WTC11 (cell line): Measurements from ENCODE around the gene CTNNA3. TPM values are rescaled to one million over a fixed set of nuclear protein-coding genes. Genes with fewer than 3 reads are reported as not detected.

Source experiments
- ATAC-seq: fragments of 200-7000 bp; cut with Tn5 transposase; 2 replicates; pipeline ENCODE4 v1.10.0; 2021; ENCODE audit warnings: mild to moderate bottlenecking, moderate library complexity
- CTCF ChIA-PET: fragments of 300-600 bp; sonication (Branson Sonifier 250); formaldehyde crosslinking; loops from one replicate; lab custom pipeline; 2021; ENCODE audit warnings: antibody characterized with exemption; lab: Charles Lee
- POLR2A ChIA-PET: fragments of 350-600 bp; sonication (Branson Sonifier 250); formaldehyde crosslinking; loops from one replicate; lab custom pipeline; 2021; ENCODE audit warnings: antibody characterized with exemption; lab: Charles Lee
- DNase-seq: peaks from one replicate; pipeline ENCODE4 v3.0.0; 2021; ENCODE audit warnings: low spot score
- H3K27ac Mint-ChIP-seq: 2 replicates; pipeline ENCODE4 v1.8.0; 2021; ENCODE audit warnings: mixed read lengths
- H3K27me3 Mint-ChIP-seq: 2 replicates; pipeline ENCODE4 v1.8.0; 2021; ENCODE audit warnings: low read depth, mild to moderate bottlenecking, moderate library complexity, mixed read lengths
- H3K36me3 Mint-ChIP-seq: 2 replicates; pipeline ENCODE4 v1.8.0; 2021; ENCODE audit warnings: mixed read lengths
- H3K4me1 Mint-ChIP-seq: 2 replicates; pipeline ENCODE4 v1.8.0; 2022; ENCODE audit warnings: mixed read lengths
- H3K4me3 Mint-ChIP-seq: 2 replicates; pipeline ENCODE4 v1.8.0; 2021; ENCODE audit warnings: mild to moderate bottlenecking, moderate library complexity, mixed read lengths
- H3K9me3 Mint-ChIP-seq: 2 replicates; pipeline ENCODE4 v1.8.0; 2021; ENCODE audit warnings: mixed read lengths
- ATF2 ChIP-seq: sonication (generic); formaldehyde crosslinking; IDR thresholded peaks from 2 replicates; pipeline ENCODE4 v1.8.1; 2022; ENCODE audit warnings: low read depth, missing genetic modification reagents, borderline replicate concordance
- CBFB ChIP-seq: sonication (generic); formaldehyde crosslinking; IDR thresholded peaks from 2 replicates; pipeline ENCODE4 v1.8.1; 2022; ENCODE audit warnings: mild to moderate bottlenecking, low read depth, missing genetic modification reagents
- ETV6 ChIP-seq: sonication (generic); formaldehyde crosslinking; IDR thresholded peaks from 2 replicates; pipeline ENCODE4 v1.8.1; 2022; ENCODE audit warnings: mild to moderate bottlenecking, missing genetic modification reagents
- FOXP1 ChIP-seq: sonication (generic); formaldehyde crosslinking; IDR thresholded peaks from 2 replicates; pipeline ENCODE4 v1.8.0; 2022; ENCODE audit warnings: missing genetic modification reagents, mild to moderate bottlenecking, moderate library complexity, borderline replicate concordance
- HMGA2 ChIP-seq: fragments of 250-450 bp; sonication (Bioruptor Pico); IDR thresholded peaks from 2 replicates; pipeline ENCODE4 v1.4.0; 2021; ENCODE audit warnings: mild to moderate bottlenecking, moderate library complexity
- IRF2 ChIP-seq: sonication (generic); formaldehyde crosslinking; IDR thresholded peaks from 2 replicates; pipeline ENCODE4 v1.8.0; 2022; ENCODE audit warnings: low read depth, missing genetic modification reagents, borderline replicate concordance
- JAZF1 ChIP-seq: fragments of 250-450 bp; sonication (Bioruptor Pico); IDR thresholded peaks from 2 replicates; pipeline ENCODE4 v1.9.0; 2021; ENCODE audit warnings: moderate library complexity, mild to moderate bottlenecking, inconsistent platforms
- JUN ChIP-seq: sonication (generic); formaldehyde crosslinking; IDR thresholded peaks from 2 replicates; pipeline ENCODE4 v1.8.0; 2023; ENCODE audit warnings: mild to moderate bottlenecking, missing genetic modification reagents
- KAT7 ChIP-seq: sonication (generic); formaldehyde crosslinking; IDR thresholded peaks from 2 replicates; pipeline ENCODE4 v1.8.1; 2023; ENCODE audit warnings: missing genetic modification reagents, mild to moderate bottlenecking, borderline replicate concordance
- MXD4 ChIP-seq: fragments of 250-450 bp; sonication (Bioruptor Pico); IDR thresholded peaks from 2 replicates; pipeline ENCODE4 v1.8.0; 2021; ENCODE audit warnings: mild to moderate bottlenecking, moderate library complexity, borderline replicate concordance
- NFE2L1 ChIP-seq: sonication (generic); formaldehyde crosslinking; IDR thresholded peaks from 2 replicates; pipeline ENCODE4 v1.8.1; 2023; ENCODE audit warnings: missing genetic modification reagents
- RELA ChIP-seq: sonication (generic); formaldehyde crosslinking; IDR thresholded peaks from 2 replicates; pipeline ENCODE4 v1.8.1; 2022; ENCODE audit warnings: missing genetic modification reagents, mild to moderate bottlenecking, borderline replicate concordance
- SMAD3 ChIP-seq: sonication (generic); formaldehyde crosslinking; IDR thresholded peaks from 2 replicates; pipeline ENCODE4 v1.8.0; 2022; ENCODE audit warnings: missing genetic modification reagents, mild to moderate bottlenecking, borderline replicate concordance
- STAT6 ChIP-seq: sonication (generic); formaldehyde crosslinking; conservative IDR thresholded peaks from 2 replicates; pipeline ENCODE4 v1.8.1; 2023; ENCODE audit warnings: mild to moderate bottlenecking, low read depth, missing genetic modification reagents, moderate library complexity
- TCF7 ChIP-seq: sonication (generic); formaldehyde crosslinking; IDR thresholded peaks from 2 replicates; pipeline ENCODE4 v1.8.0; 2022; ENCODE audit warnings: mild to moderate bottlenecking, low read depth, missing genetic modification reagents, moderate library complexity
- ZNF232 ChIP-seq: sonication (generic); formaldehyde crosslinking; IDR thresholded peaks from 2 replicates; pipeline ENCODE4 v1.8.0; 2022; ENCODE audit warnings: mild to moderate bottlenecking, missing genetic modification reagents
- ZNF317 ChIP-seq: sonication (generic); formaldehyde crosslinking; IDR thresholded peaks from 2 replicates; pipeline ENCODE4 v1.8.1; 2023; ENCODE audit warnings: low read depth, mild to moderate bottlenecking, moderate library complexity, missing genetic modification reagents, borderline replicate concordance
- ZNF416 ChIP-seq: fragments of 250-450 bp; sonication (Bioruptor Pico); IDR thresholded peaks from 2 replicates; pipeline ENCODE4 v1.9.0; 2021; ENCODE audit warnings: mild to moderate bottlenecking, inconsistent platforms
- total RNA-seq: library from RNA; stranded (reverse); gene quantifications from 3 replicates; pipeline ENCODE4 v1.2.3, GENCODE V29; 2021
- TF ChIP-seq, protein P1 (sequence below): sonication (generic); formaldehyde crosslinking; IDR thresholded peaks from 2 replicates; pipeline ENCODE4 v1.8.0; 2022; ENCODE audit warnings: missing genetic modification reagents
- TF ChIP-seq, protein P2 (sequence below): fragments of 250-450 bp; sonication (Bioruptor Pico); conservative IDR thresholded peaks from 2 replicates; pipeline ENCODE4 v1.9.0; 2021; ENCODE audit warnings: mild to moderate bottlenecking
- TF ChIP-seq, protein P3 (sequence below): fragments of 250-450 bp; sonication (Bioruptor Pico); IDR thresholded peaks from 2 replicates; pipeline ENCODE4 v1.9.0; 2021; ENCODE audit warnings: moderate library complexity, mild to moderate bottlenecking, inconsistent platforms, borderline replicate concordance
- TF ChIP-seq, protein P4 (sequence below): fragments of 250-450 bp; sonication (Bioruptor Pico); IDR thresholded peaks from 2 replicates; pipeline ENCODE4 v1.9.0; 2021; ENCODE audit warnings: mild to moderate bottlenecking, borderline replicate concordance

Gene CTNNA3
- total RNA-seq, 1 experiment from 2014 or later = 6.1 TPM

DNA sequence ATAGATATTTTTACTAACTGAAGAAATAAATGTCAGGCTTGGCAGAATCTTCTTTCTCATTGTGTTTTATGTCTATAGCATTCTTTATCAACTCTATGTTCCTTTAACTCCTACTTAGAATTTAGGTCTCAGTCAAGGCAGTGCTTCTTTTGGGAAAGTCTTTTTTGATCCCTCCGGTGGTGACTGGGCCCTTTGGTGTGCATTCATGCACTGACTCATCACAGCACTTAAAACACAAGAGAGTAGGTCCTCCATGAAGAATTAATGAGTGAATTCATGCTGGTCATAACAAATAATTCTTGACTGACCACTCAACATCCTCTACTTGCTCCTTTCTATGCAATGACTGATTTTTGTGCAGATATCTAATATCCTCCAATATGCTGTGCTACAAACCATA is 1229.0 kb downstream of the CTNNA3 start (continued):
- TF ChIP-seq JUN (CRISPR knock-in tag) (no peak), FOXP1 (CRISPR knock-in tag) (no peak), ETV6 (CRISPR knock-in tag) (no peak), CBFB (CRISPR knock-in tag) (no peak), ATF2 (CRISPR knock-in tag) (no peak), IRF2 (CRISPR knock-in tag) (no peak), KAT7 (CRISPR knock-in tag) (no peak), TCF7 (CRISPR knock-in tag) (no peak)
- TF ChIP-seq, protein P1, sequence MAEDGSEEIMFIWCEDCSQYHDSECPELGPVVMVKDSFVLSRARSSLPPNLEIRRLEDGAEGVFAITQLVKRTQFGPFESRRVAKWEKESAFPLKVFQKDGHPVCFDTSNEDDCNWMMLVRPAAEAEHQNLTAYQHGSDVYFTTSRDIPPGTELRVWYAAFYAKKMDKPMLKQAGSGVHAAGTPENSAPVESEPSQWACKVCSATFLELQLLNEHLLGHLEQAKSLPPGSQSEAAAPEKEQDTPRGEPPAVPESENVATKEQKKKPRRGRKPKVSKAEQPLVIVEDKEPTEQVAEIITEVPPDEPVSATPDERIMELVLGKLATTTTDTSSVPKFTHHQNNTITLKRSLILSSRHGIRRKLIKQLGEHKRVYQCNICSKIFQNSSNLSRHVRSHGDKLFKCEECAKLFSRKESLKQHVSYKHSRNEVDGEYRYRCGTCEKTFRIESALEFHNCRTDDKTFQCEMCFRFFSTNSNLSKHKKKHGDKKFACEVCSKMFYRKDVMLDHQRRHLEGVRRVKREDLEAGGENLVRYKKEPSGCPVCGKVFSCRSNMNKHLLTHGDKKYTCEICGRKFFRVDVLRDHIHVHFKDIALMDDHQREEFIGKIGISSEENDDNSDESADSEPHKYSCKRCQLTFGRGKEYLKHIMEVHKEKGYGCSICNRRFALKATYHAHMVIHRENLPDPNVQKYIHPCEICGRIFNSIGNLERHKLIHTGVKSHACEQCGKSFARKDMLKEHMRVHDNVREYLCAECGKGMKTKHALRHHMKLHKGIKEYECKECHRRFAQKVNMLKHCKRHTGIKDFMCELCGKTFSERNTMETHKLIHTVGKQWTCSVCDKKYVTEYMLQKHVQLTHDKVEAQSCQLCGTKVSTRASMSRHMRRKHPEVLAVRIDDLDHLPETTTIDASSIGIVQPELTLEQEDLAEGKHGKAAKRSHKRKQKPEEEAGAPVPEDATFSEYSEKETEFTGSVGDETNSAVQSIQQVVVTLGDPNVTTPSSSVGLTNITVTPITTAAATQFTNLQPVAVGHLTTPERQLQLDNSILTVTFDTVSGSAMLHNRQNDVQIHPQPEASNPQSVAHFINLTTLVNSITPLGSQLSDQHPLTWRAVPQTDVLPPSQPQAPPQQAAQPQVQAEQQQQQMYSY (CRISPR knock-in tag) = no peak

- ATAC-seq (no peak), DNase-seq (no peak)
- peaks cover 3% of the 10 kb centered on the region; the same call in 1 of the 2 replicates for H3K36me3 Mint-ChIP-seq
- peaks cover 9% of the 10 kb centered on the region for H3K9me3 Mint-ChIP-seq
- no peak overlapping the region for H3K4me3 Mint-ChIP-seq
- CTCF ChIA-PET = no interaction called here
- H3K27ac Mint-ChIP-seq = no peak overlapping the region
- H3K27me3 Mint-ChIP-seq = no peaks in the 10 kb centered on the region; the same call in 1 of the 2 replicates
- POLR2A ChIA-PET = no interaction called here
- H3K4me1 Mint-ChIP-seq = no peaks in the 10 kb centered on the region
- no peak for TF ChIP-seq ZNF317 (CRISPR knock-in tag)
- TF ChIP-seq MXD4 (CRISPR knock-in tag) = no peak
- TF ChIP-seq, protein P2, sequence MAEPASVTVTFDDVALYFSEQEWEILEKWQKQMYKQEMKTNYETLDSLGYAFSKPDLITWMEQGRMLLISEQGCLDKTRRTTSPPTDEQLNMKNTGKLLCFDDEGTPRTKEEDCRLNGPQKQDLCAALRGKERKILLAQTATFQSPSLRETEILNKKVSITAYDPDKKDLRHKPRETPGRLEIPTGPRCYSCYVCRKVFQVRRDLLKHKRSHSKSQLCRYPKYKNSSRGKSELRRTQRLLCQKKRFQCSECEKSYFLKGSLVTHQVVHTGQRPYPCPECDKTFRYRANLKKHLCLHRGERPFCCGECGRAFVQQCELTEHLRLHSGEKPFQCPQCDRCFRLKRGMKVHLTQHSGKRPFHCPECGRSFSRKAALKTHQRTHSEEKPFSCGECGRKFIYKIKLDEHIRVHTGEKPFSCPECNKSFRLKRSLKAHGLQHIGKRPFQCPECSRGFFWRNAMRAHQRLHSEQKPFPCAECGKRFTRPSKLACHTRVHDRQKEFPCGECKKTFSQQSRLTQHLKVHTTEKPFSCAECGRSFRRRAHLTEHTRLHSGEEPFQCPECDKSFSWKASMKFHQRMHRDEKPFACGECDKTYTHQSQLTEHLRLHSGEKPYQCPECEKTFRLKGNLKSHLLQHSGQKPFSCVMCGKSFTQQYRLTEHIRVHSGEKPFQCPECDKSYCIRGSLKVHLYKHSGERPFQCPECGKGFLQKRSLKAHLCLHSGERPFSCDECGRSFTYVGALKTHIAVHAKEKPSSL (CRISPR knock-in tag) = no peak
- TF ChIP-seq SMAD3 (CRISPR knock-in tag) = no peak
- no peak for TF ChIP-seq KAT7 (CRISPR knock-in tag)
- TF ChIP-seq STAT6 (CRISPR knock-in tag) = no peak
- TF ChIP-seq, protein P3, sequence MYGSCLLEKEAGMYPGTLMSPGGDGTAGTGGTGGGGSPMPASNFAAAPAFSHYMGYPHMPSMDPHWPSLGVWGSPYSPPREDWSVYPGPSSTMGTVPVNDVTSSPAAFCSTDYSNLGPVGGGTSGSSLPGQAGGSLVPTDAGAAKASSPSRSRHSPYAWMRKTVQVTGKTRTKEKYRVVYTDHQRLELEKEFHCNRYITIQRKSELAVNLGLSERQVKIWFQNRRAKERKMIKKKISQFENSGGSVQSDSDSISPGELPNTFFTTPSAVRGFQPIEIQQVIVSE (CRISPR knock-in tag) = no peak
- no peak for TF ChIP-seq ZNF232 (CRISPR knock-in tag)
- TF ChIP-seq HMGA2 (CRISPR knock-in tag) = no peak
- no peak for TF ChIP-seq RELA (CRISPR knock-in tag)
- TF ChIP-seq JAZF1 (CRISPR knock-in tag) = no peak
- TF ChIP-seq, protein P4, sequence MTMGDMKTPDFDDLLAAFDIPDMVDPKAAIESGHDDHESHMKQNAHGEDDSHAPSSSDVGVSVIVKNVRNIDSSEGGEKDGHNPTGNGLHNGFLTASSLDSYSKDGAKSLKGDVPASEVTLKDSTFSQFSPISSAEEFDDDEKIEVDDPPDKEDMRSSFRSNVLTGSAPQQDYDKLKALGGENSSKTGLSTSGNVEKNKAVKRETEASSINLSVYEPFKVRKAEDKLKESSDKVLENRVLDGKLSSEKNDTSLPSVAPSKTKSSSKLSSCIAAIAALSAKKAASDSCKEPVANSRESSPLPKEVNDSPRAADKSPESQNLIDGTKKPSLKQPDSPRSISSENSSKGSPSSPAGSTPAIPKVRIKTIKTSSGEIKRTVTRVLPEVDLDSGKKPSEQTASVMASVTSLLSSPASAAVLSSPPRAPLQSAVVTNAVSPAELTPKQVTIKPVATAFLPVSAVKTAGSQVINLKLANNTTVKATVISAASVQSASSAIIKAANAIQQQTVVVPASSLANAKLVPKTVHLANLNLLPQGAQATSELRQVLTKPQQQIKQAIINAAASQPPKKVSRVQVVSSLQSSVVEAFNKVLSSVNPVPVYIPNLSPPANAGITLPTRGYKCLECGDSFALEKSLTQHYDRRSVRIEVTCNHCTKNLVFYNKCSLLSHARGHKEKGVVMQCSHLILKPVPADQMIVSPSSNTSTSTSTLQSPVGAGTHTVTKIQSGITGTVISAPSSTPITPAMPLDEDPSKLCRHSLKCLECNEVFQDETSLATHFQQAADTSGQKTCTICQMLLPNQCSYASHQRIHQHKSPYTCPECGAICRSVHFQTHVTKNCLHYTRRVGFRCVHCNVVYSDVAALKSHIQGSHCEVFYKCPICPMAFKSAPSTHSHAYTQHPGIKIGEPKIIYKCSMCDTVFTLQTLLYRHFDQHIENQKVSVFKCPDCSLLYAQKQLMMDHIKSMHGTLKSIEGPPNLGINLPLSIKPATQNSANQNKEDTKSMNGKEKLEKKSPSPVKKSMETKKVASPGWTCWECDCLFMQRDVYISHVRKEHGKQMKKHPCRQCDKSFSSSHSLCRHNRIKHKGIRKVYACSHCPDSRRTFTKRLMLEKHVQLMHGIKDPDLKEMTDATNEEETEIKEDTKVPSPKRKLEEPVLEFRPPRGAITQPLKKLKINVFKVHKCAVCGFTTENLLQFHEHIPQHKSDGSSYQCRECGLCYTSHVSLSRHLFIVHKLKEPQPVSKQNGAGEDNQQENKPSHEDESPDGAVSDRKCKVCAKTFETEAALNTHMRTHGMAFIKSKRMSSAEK = no peak
- no peak for TF ChIP-seq NFE2L1 (CRISPR knock-in tag)
- no peak for TF ChIP-seq ZNF416 (CRISPR knock-in tag)
Measured at GRCh38 chr10:66466622-66467021, 1229.4 kb downstream of the CTNNA3 start.
